Measurements from ENCODE around the gene CD46. TPM values are rescaled to one million over a fixed set of nuclear protein-coding genes. Genes with fewer than 3 reads are reported as not detected.
A peak's percentile ranks its signal among the peaks of the same experiment; 100 is the strongest.

CD46 gene
- total RNA-seq, 1 donor from 2014 or later, result 86.0 TPM

GRCh38 chr1:207833956-207834660 is 82.3 kb downstream of the CD46 start:
- ATAC-seq (ENCODE audit: poor library complexity), result no peak
- intact Hi-C loops (cut with DNase I), result no loop called here
- DNase-seq, result no peak

GRCh38 chr1:207835958-207836357 is 84.1 kb downstream of the CD46 start:
- intact Hi-C loops (cut with DNase I), result no loop called here
- no peak for DNase-seq
- ATAC-seq (ENCODE audit: poor library complexity), result no peak

GRCh38 chr1:207836591-207837347 is 84.9 kb downstream of the CD46 start:
- DNase-seq, result no peak
- no peak for ATAC-seq (ENCODE audit: poor library complexity)
- intact Hi-C loops (cut with DNase I), result no loop called here

- intact Hi-C loops (cut with DNase I), result no loop called here
- ATAC-seq (ENCODE audit: poor library complexity), result no peak
- DNase-seq, result no peak
Observed at GRCh38 chr1:207837673-207838072, 85.8 kb downstream of the CD46 start.

GRCh38 chr1:207838156-207839082 is 86.6 kb downstream of the CD46 start:
- ATAC-seq (ENCODE audit: poor library complexity) (peak; percentile 95), DNase-seq (peak; percentile 86)
- intact Hi-C loops (cut with DNase I), result no loop called here

GRCh38 chr1:207839083-207839413 is 87.2 kb downstream of the CD46 start:
- intact Hi-C loops (cut with DNase I), result no loop called here
- ATAC-seq (ENCODE audit: poor library complexity), result no peak
- no peak for DNase-seq

- ATAC-seq (ENCODE audit: poor library complexity) (no peak), DNase-seq (no peak)
Observed at GRCh38 chr1:207840380-207840779, 88.5 kb downstream of the CD46 start.

GRCh38 chr1:207841293-207841692 is 89.4 kb downstream of the CD46 start:
- intact Hi-C loops (cut with DNase I), result no loop called here
- ATAC-seq (ENCODE audit: poor library complexity), result no peak
- DNase-seq, result no peak

More at GRCh38 chr1:207840380-207840779, 88.5 kb downstream of the CD46 start:
- intact Hi-C loops (cut with DNase I), result no loop called here

- ATAC-seq (ENCODE audit: poor library complexity), result no peak
- no peak for DNase-seq
- intact Hi-C loops (cut with DNase I), result no loop called here
Observed at GRCh38 chr1:207841901-207842300, 90.0 kb downstream of the CD46 start.

- ATAC-seq (ENCODE audit: poor library complexity) (no peak), DNase-seq (no peak)
- intact Hi-C loops (cut with DNase I), result no loop called here
Observed at GRCh38 chr1:207842506-207842905, 90.7 kb downstream of the CD46 start.

- intact Hi-C loops (cut with DNase I), result no loop called here
Observed at GRCh38 chr1:207844371-207844770, 92.5 kb downstream of the CD46 start.

More at GRCh38 chr1:207844371-207844770, 92.5 kb downstream of the CD46 start:
- ATAC-seq (ENCODE audit: poor library complexity) (peak; percentile 35), DNase-seq (no peak)

Other genes with a start within 250 kb of the CD46 start
- gene CR1L, start 106.9 kb upstream of the CD46 start, total RNA-seq, result not detected
- 72.5 TPM for gene CD34, start 159.1 kb downstream of the CD46 start, total RNA-seq